ENCODE results near the gene CARMIL1. TPM values are rescaled to one million over a fixed set of nuclear protein-coding genes. Genes with fewer than 3 reads are reported as not detected.

Gene CARMIL1
- total RNA-seq, 4 donors from 2014 or later = 6.2 to 17.2 (median 11.5) TPM

- Histone ChIP-seq H3K9me3 (no peaks in the 10 kb centered on the region), H3K4me3 (no peak overlapping the region), H3K36me3 (no peaks in the 10 kb centered on the region), H3K27me3 (no peaks in the 10 kb centered on the region), H3K27ac (no peak overlapping the region), H3K4me1 (peaks cover 0 to 19% (median 7%) of the 10 kb centered on the region in 3 donors)
- ATAC-seq = no peak
- WGBS, 2 donors (ENCODE audit: low coverage in 1 of 2) = 75 to 85% methylated on average over 1 of the region's 1 CpG
- TF ChIP-seq POLR2AphosphoS5 (IDR thresholded peaks at IDR 0.05) = no peak
- no peak for TF ChIP-seq EP300 (IDR thresholded peaks at IDR 0.05)
- TF ChIP-seq CTCF (IDR thresholded peaks at IDR 0.05) = no peak
- TF ChIP-seq POLR2A (IDR thresholded peaks at IDR 0.05) = no peak
Measured at GRCh38 chr6:25366903-25367545, 87.8 kb downstream of the CARMIL1 start.

GRCh38 chr6:25369036-25369432 lies 89.9 kb downstream of the CARMIL1 start:
- no peak for TF ChIP-seq CTCF (IDR thresholded peaks at IDR 0.05)
- TF ChIP-seq POLR2AphosphoS5 (IDR thresholded peaks at IDR 0.05) = no peak
- no peak for TF ChIP-seq POLR2A (IDR thresholded peaks at IDR 0.05)
- TF ChIP-seq EP300 (IDR thresholded peaks at IDR 0.05) = no peak
- Histone ChIP-seq H3K9me3 (no peaks in the 10 kb centered on the region), H3K36me3 (no peaks in the 10 kb centered on the region), H3K4me3 (no peak overlapping the region), H3K27me3 (no peaks in the 10 kb centered on the region), H3K4me1 (peaks cover 0 to 19% (median 7%) of the 10 kb centered on the region in 3 donors), H3K27ac (peak overlapping the region in 1 of 4 donors; percentile 20)
- ATAC-seq = peak; percentile 31
- 41 to 43% methylated on average over 2 to 6 of the region's 6 CpGs for WGBS, 2 donors (ENCODE audit: low coverage in 1 of 2)

GRCh38 chr6:25369433-25370177 lies 90.4 kb downstream of the CARMIL1 start:
- Histone ChIP-seq H3K27me3 (no peaks in the 10 kb centered on the region), H3K4me3 (no peak overlapping the region), H3K9me3 (no peaks in the 10 kb centered on the region), H3K27ac (peak overlapping the region in 3 of 4 donors; percentile 20 to 60 (median 45)), H3K36me3 (no peaks in the 10 kb centered on the region), H3K4me1 (peaks cover 0 to 19% (median 7%) of the 10 kb centered on the region in 3 donors)
- peak; percentile 41 for ATAC-seq
- TF ChIP-seq EP300 (IDR thresholded peaks at IDR 0.05) (no peak), POLR2AphosphoS5 (IDR thresholded peaks at IDR 0.05) (no peak), POLR2A (IDR thresholded peaks at IDR 0.05) (no peak), CTCF (IDR thresholded peaks at IDR 0.05) (no peak)
- 22 to 52% methylated on average over 4 to 9 of the region's 10 CpGs for WGBS, 2 donors (ENCODE audit: low coverage in 1 of 2)

GRCh38 chr6:25370178-25371036 lies 91.2 kb downstream of the CARMIL1 start:
- peaks cover 0 to 19% (median 7%) of the 10 kb centered on the region in 3 donors for H3K4me1 ChIP-seq
- no peak for TF ChIP-seq CTCF (IDR thresholded peaks at IDR 0.05)
- no peak for TF ChIP-seq POLR2A (IDR thresholded peaks at IDR 0.05)
- TF ChIP-seq POLR2AphosphoS5 (IDR thresholded peaks at IDR 0.05) = no peak
- TF ChIP-seq EP300 (IDR thresholded peaks at IDR 0.05) = no peak
- no peak overlapping the region for H3K27ac ChIP-seq
- H3K4me3 ChIP-seq = no peak overlapping the region
- no peak for ATAC-seq
- WGBS, 2 donors (ENCODE audit: low coverage in 1 of 2) = 67 to 87% methylated on average over 8 to 10 of the region's 10 CpGs
- H3K9me3 ChIP-seq = no peaks in the 10 kb centered on the region
- H3K27me3 ChIP-seq = no peaks in the 10 kb centered on the region
- no peaks in the 10 kb centered on the region for H3K36me3 ChIP-seq
